Muscle layer of duodenum (tissue), 2 donors: ENCODE data around the gene ITGAL.
"Not testable (repeated sequence)": the region's sequence is repeated elsewhere in the genome, so short reads cannot be mapped to it uniquely, and the experiment has no call there.

Experiments used
- H3K27ac ChIP-seq: one replicate; pipeline ENCODE4 v1.7.0; 2013; ENCODE audit warnings: mild to moderate bottlenecking, low read length
- H3K27me3 ChIP-seq: one replicate; pipeline ENCODE4 v1.7.0; 2013; ENCODE audit warnings: low read depth, mild to moderate bottlenecking, control low read depth, low read length
- H3K36me3 ChIP-seq, 2 donors: one replicate each; pipeline ENCODE4 v1.7.0; 2013; ENCODE audit warnings: low read length in 2 of 2, control low read depth in 1 of 2, mild to moderate bottlenecking in 1 of 2; ENCODE audit not compliant: insufficient read depth in 2 of 2, control insufficient read depth in 1 of 2
- H3K4me1 ChIP-seq, 2 donors: one replicate each; pipeline ENCODE4 v1.7.0; 2013; ENCODE audit warnings: low read length in 2 of 2, mild to moderate bottlenecking in 2 of 2, control low read depth in 1 of 2, moderate library complexity in 1 of 2; ENCODE audit not compliant: insufficient read depth in 2 of 2, control insufficient read depth in 1 of 2
- H3K4me3 ChIP-seq, 2 donors: one replicate each; pipeline ENCODE4 v1.7.0; 2013; ENCODE audit warnings: low read length in 2 of 2, low read depth in 1 of 2, mild to moderate bottlenecking in 1 of 2
- H3K9me3 ChIP-seq, 2 donors: one replicate each; pipeline ENCODE4 v1.7.0; 2013; ENCODE audit warnings: low read length in 2 of 2, control low read depth in 1 of 2, mild to moderate bottlenecking in 1 of 2; ENCODE audit not compliant: control insufficient read depth in 1 of 2
- donor health status: healthy.

Gene ITGAL

GRCh38 chr16:30532285-30533145 is 60.0 kb downstream of the ITGAL start:
- Histone ChIP-seq H3K36me3 (peaks cover 4 to 24% of the 10 kb centered on the region in 2 donors), H3K27me3 (no peaks in the 10 kb centered on the region), H3K4me3 (no peak overlapping the region), H3K27ac (no peak overlapping the region), H3K9me3 (no peaks in the 10 kb centered on the region), H3K4me1 (peaks cover 10 to 29% of the 10 kb centered on the region in 2 donors)

GRCh38 chr16:30533146-30533522 is 60.6 kb downstream of the ITGAL start:
- Histone ChIP-seq H3K27me3 (no peaks in the 10 kb centered on the region), H3K4me3 (peak overlapping the region in 1 of 2 donors; percentile 71), H3K4me1 (peaks cover 5 to 25% of the 10 kb centered on the region in 2 donors), H3K36me3 (peaks cover 4 to 24% of the 10 kb centered on the region in 2 donors), H3K27ac (no peak overlapping the region), H3K9me3 (no peaks in the 10 kb centered on the region)

DNA sequence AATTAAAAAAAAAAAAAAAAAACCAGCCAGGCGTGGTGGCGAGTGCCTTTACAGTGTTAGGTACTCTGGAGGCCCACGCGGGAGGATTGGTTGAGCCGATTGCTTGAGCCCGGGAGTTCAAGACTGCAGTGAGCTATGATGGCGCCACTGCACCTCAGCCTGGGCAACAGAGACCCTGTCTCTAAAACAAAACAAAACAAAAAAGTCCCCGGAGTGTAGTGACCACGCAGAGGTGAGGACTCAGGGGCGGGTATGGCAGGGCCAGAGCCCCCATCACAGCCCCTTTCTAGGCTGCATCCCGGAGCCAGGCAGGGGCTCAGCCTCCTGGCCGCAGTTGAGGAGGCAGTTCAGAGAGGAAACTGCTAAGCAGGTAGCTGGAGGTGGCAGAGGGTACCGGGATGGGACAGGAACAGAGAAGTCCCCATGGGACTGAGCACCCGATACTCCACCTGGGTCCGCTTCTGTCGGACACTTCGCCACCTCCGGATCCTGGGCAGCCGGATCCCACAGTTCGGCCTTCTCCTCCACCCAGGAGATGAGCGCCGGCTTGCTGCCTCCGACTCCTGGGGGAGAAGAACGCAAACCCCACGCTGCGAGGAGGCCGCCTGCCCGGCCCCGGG is 61.3 kb downstream of the ITGAL start:
- peak overlapping the region; percentile 71 to 86 for H3K4me3 ChIP-seq
- H3K4me1 ChIP-seq: peaks cover 5 to 25% of the 10 kb centered on the region in 2 donors
- H3K9me3 ChIP-seq: no peaks in the 10 kb centered on the region
- H3K27ac ChIP-seq: peak overlapping the region; percentile 96
- H3K27me3 ChIP-seq: no peaks in the 10 kb centered on the region
- peaks cover 4 to 24% of the 10 kb centered on the region in 2 donors for H3K36me3 ChIP-seq

DNA sequence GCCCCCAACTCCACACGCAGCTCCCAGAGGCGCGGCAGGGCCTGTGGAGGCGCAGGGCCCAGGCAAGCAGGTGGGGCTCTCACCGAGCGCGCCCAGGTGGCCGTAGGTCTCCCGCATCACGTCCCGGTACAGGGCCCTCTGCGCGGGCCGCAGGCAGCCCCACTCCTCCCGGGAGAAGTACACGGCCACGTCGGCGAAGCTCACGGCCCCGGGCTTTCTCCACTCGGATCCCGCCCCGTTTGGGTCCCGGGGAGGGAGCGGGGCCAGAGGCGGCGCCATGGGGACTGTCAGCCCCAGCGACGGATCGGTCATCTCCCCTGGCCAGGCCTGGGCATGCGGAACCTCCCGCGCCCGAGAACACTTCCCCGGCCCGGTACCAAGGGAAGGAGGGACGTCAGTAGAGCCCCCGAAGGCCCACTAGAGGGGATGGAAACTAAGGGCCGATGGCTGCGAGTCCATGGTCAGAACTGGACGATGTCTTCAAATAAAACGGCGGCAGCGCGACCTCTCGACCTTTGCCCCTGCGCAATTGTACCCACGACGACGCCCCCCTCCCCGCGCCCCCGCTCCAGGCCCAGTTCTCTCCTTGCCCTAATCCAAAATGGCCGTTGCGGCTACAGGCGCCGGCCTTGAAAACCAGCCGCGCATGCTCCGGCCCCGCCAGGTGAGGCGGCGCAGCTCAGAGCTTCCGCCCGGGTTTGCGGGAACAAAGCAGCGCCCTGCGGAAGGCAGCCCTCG is 62.0 kb downstream of the ITGAL start, which contains the start of gene ZNF747:
Gene ZNF747, minus strand, starts transcription at position 491 of the 738 bp plus-strand sequence. Its CDS starts 179 bp downstream, at position 312.
- Histone ChIP-seq H3K27me3 (no peaks in the 10 kb centered on the region), H3K9me3 (no peaks in the 10 kb centered on the region), H3K36me3 (peaks cover 4 to 24% of the 10 kb centered on the region in 2 donors), H3K27ac (peak within 1 kb of the TSS; percentile 96), H3K4me1 (peaks cover 5 to 25% of the 10 kb centered on the region in 2 donors), H3K4me3 (peak within 1 kb of the TSS; percentile 71 to 86)

- Histone ChIP-seq H3K4me1 (peaks cover 5 to 25% of the 10 kb centered on the region in 2 donors), H3K36me3 (peaks cover 4 to 24% of the 10 kb centered on the region in 2 donors), H3K9me3 (no peaks in the 10 kb centered on the region), H3K27me3 (no peaks in the 10 kb centered on the region), H3K27ac (peak overlapping the region; percentile 96), H3K4me3 (peak overlapping the region; percentile 71 to 86)
These were observed 62.7 kb downstream of the ITGAL start for GRCh38 chr16:30535106-30535776.

GRCh38 chr16:30535777-30536190 is 63.2 kb downstream of the ITGAL start:
- H3K27ac ChIP-seq: peak overlapping the region; percentile 96
- peaks cover 5 to 25% of the 10 kb centered on the region in 2 donors for H3K4me1 ChIP-seq
- peaks cover 4 to 20% of the 10 kb centered on the region in 2 donors for H3K36me3 ChIP-seq
- peak overlapping the region; percentile 71 to 86 for H3K4me3 ChIP-seq
- H3K27me3 ChIP-seq: no peaks in the 10 kb centered on the region
- no peaks in the 10 kb centered on the region for H3K9me3 ChIP-seq

- H3K27me3 ChIP-seq, H3K4me3 ChIP-seq, H3K9me3 ChIP-seq: not testable (repeated sequence)
- peaks cover 0 to 13% of the 10 kb centered on the region in 2 donors for H3K36me3 ChIP-seq
- peak overlapping the region; percentile 96 for H3K27ac ChIP-seq
- peaks cover 5 to 23% of the 10 kb centered on the region in 2 donors for H3K4me1 ChIP-seq
These were observed 64.0 kb downstream of the ITGAL start for GRCh38 chr16:30536391-30537024.

DNA sequence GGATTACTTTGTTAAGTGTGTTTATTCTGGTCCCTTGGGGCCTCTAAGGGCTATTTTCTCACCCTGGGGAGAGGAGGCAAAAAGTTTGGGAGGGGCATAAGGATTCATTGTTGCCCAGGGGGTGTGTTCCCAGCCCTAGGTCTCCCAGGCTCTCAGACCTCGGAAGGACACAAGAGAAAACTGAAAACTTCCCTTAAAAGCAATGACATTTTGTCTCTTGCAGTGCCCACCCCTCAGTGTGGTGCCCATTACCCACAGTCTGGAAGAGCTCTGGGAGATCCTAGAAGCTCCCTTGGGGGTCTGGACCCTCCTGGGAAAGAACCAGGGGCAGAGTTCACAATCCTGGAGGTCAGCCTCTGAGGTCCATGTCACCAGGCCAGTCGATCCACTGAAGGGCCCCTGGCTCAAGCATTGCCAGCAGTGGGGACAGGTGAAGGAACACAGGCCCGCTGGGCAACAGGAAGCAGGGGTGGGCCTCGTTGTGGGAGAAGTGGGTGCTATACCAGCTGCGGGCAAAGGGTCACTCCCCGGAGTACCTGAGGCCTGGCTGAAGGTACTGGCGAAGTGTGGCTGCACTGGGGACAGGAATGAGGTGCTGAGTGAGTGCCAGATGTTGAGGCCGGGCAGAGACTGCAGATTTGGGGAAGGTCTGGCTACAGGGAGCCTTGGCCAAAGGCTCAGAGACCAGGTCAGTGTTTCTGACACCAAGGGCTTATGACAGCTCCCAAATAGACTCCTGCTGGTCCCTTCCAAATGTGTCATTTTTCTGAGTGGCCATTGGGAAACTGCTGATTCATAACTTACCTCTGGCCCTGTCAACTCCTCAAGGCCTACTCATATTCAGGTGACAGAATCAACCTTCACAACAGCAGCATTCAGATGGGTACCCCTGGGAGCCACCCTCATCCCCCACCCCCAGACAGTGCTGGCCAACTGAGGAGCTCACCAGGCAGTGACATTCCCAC is 66.7 kb downstream of the ITGAL start:
- Histone ChIP-seq H3K27ac (no peak overlapping the region), H3K4me3 (no peak overlapping the region), H3K27me3 (no peaks in the 10 kb centered on the region), H3K36me3 (no peaks in the 10 kb centered on the region), H3K4me1 (peaks cover 5 to 11% of the 10 kb centered on the region in 2 donors), H3K9me3 (no peaks in the 10 kb centered on the region)

GRCh38 chr16:30539986-30540526 is 67.5 kb downstream of the ITGAL start:
- H3K4me1 ChIP-seq: peaks cover 5 to 11% of the 10 kb centered on the region in 2 donors
- H3K36me3 ChIP-seq, H3K4me3 ChIP-seq, H3K27ac ChIP-seq, H3K27me3 ChIP-seq, H3K9me3 ChIP-seq: not testable (repeated sequence)
